ENCODE results near the gene NRG3. TPM values are rescaled to one million over a fixed set of nuclear protein-coding genes. Genes with fewer than 3 reads are reported as not detected.

The NRG3 gene
- total RNA-seq, 6 donors from 2014 or later: 0.44 to 2.7 (median 1.5) TPM; not detected in 1

DNA sequence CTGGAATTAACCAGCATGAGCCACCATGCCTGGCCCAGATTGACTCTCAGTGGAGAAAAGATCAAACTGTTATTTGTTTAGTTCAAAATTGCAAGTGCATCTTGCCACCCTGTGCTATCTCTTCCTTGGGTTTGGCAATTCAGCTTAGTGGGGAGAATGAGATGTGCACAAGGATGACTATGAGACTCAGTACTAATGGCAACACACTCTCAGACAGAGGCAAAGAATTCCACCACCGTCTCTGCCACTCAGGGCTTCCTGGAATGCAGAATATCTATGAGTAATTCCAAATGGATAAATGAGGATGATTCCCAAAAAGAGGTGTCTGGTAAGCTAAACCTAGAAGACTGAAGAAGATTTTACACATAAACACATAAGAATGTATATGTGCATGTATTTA, 525.8 kb downstream of the NRG3 start:
- Histone ChIP-seq H3K4me3 (no peak overlapping the region), H3K36me3 (no peaks in the 10 kb centered on the region), H3K27ac (no peak overlapping the region), H3K27me3 (no peaks in the 10 kb centered on the region), H3K4me1 (no peaks in the 10 kb centered on the region), H3K9me3 (no peaks in the 10 kb centered on the region)
- DNase-seq (no peak), ATAC-seq (ENCODE audit: low FRiP score in 2 of 2) (no peak)
- TF ChIP-seq, protein P1, sequence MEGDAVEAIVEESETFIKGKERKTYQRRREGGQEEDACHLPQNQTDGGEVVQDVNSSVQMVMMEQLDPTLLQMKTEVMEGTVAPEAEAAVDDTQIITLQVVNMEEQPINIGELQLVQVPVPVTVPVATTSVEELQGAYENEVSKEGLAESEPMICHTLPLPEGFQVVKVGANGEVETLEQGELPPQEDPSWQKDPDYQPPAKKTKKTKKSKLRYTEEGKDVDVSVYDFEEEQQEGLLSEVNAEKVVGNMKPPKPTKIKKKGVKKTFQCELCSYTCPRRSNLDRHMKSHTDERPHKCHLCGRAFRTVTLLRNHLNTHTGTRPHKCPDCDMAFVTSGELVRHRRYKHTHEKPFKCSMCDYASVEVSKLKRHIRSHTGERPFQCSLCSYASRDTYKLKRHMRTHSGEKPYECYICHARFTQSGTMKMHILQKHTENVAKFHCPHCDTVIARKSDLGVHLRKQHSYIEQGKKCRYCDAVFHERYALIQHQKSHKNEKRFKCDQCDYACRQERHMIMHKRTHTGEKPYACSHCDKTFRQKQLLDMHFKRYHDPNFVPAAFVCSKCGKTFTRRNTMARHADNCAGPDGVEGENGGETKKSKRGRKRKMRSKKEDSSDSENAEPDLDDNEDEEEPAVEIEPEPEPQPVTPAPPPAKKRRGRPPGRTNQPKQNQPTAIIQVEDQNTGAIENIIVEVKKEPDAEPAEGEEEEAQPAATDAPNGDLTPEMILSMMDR (IDR thresholded peaks at IDR 0.05): no peak
- no peak for TF ChIP-seq POLR2A (IDR thresholded peaks at IDR 0.05)
- 36 to 59% methylated on average over 1 of the region's 1 CpG for WGBS, 2 donors

GRCh38 chr10:82402906-82403401, 528.0 kb downstream of the NRG3 start:
- Histone ChIP-seq H3K4me3 (no peak overlapping the region), H3K9me3 (no peaks in the 10 kb centered on the region), H3K4me1 (no peaks in the 10 kb centered on the region), H3K36me3 (no peaks in the 10 kb centered on the region), H3K27ac (no peak overlapping the region), H3K27me3 (no peaks in the 10 kb centered on the region)
- 78 to 89% methylated on average over 4 of the region's 4 CpGs for WGBS, 2 donors
- no peak for DNase-seq
- ATAC-seq (ENCODE audit: low FRiP score in 2 of 2): no peak
- TF ChIP-seq EP300 (IDR thresholded peaks at IDR 0.05): no peak
- no peak for TF ChIP-seq POLR2AphosphoS5 (IDR thresholded peaks at IDR 0.05)
- TF ChIP-seq POLR2A (IDR thresholded peaks at IDR 0.05): no peak
- TF ChIP-seq, protein P1 (IDR thresholded peaks at IDR 0.05): no peak

GRCh38 chr10:82409671-82410070, 534.7 kb downstream of the NRG3 start:
- H3K4me1 ChIP-seq: no peaks in the 10 kb centered on the region
- ATAC-seq (ENCODE audit: low FRiP score in 2 of 2) (no peak), DNase-seq (no peak)
- H3K27me3 ChIP-seq: no peaks in the 10 kb centered on the region
- WGBS, 2 donors: 82 to 100% methylated on average over 1 to 2 of the region's 2 CpGs
- H3K4me3 ChIP-seq: no peak overlapping the region
- no peaks in the 10 kb centered on the region for H3K9me3 ChIP-seq
- no peak overlapping the region for H3K27ac ChIP-seq
- no peak for TF ChIP-seq EP300 (IDR thresholded peaks at IDR 0.05)
- TF ChIP-seq, protein P1 (IDR thresholded peaks at IDR 0.05): no peak
- no peak for TF ChIP-seq POLR2A (IDR thresholded peaks at IDR 0.05)
- no peak for TF ChIP-seq POLR2AphosphoS5 (IDR thresholded peaks at IDR 0.05)
- H3K36me3 ChIP-seq: no peaks in the 10 kb centered on the region

GRCh38 chr10:82411416-82411815, 536.4 kb downstream of the NRG3 start:
- no peak overlapping the region for H3K27ac ChIP-seq
- ATAC-seq (ENCODE audit: low FRiP score in 2 of 2) (no peak), DNase-seq (no peak)
- no peaks in the 10 kb centered on the region for H3K27me3 ChIP-seq
- WGBS, 2 donors: 57 to 76% methylated on average over 4 of the region's 4 CpGs
- H3K36me3 ChIP-seq: no peaks in the 10 kb centered on the region
- TF ChIP-seq, protein P1 (IDR thresholded peaks at IDR 0.05): no peak
- TF ChIP-seq EP300 (IDR thresholded peaks at IDR 0.05) (no peak), POLR2AphosphoS5 (IDR thresholded peaks at IDR 0.05) (no peak), POLR2A (IDR thresholded peaks at IDR 0.05) (no peak)
- no peaks in the 10 kb centered on the region for H3K9me3 ChIP-seq
- no peak overlapping the region for H3K4me3 ChIP-seq
- H3K4me1 ChIP-seq: no peaks in the 10 kb centered on the region

- ATAC-seq (ENCODE audit: low FRiP score in 2 of 2) (no peak), DNase-seq (no peak)
- H3K4me3 ChIP-seq: no peak overlapping the region
- H3K27ac ChIP-seq: no peak overlapping the region
- TF ChIP-seq EP300 (IDR thresholded peaks at IDR 0.05): no peak
- TF ChIP-seq POLR2A (IDR thresholded peaks at IDR 0.05): no peak
- TF ChIP-seq, protein P1 (IDR thresholded peaks at IDR 0.05): no peak
- TF ChIP-seq POLR2AphosphoS5 (IDR thresholded peaks at IDR 0.05): no peak
- H3K36me3 ChIP-seq: no peaks in the 10 kb centered on the region
- no peaks in the 10 kb centered on the region for H3K4me1 ChIP-seq
- WGBS, 2 donors: 44 to 53% methylated on average over 2 of the region's 2 CpGs
- no peaks in the 10 kb centered on the region for H3K9me3 ChIP-seq
- no peaks in the 10 kb centered on the region for H3K27me3 ChIP-seq
These were observed 545.0 kb downstream of the NRG3 start for GRCh38 chr10:82420001-82420400.

Measured in upper lobe of left lung (tissue), 6 donors.